Activated T-cell treated with anti-CD3 and anti-CD28 coated beads, Interleukin-2, amount 50 U/mL, for 1 hour (primary cell): ENCODE results near the gene TMEM39A.

Source experiments
- DNase-seq: peaks from one replicate; pipeline ENCODE4 v3.0.0-alpha.2; 2020

The TMEM39A gene

DNA sequence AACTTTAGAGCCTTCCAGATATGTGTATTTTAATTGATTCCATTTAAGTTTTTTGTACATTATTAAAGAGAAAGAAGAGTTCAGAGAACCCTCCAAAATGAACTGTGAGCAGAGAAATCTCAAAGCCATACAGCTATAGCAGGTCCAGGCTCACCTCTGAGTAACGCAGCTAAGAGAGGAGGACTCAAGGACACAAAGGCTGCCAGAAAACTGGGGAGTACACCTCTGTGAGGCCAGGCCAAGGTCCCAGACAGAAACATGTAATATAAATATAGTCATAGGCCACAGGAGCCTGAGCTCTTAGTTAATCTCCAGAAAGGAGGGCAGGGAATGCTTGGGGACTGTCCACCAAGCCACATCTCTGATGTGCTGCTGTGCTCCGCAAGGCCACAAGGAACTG is 66.5 kb downstream of the TMEM39A start:
- no peak for DNase-seq

- DNase-seq: no peak
Observed at GRCh38 chr3:119395923-119396358, 67.5 kb downstream of the TMEM39A start.

- no peak for DNase-seq
Observed at GRCh38 chr3:119388577-119388976, 74.8 kb downstream of the TMEM39A start.

GRCh38 chr3:119382134-119382533 is 81.3 kb downstream of the TMEM39A start:
- DNase-seq: no peak

DNA sequence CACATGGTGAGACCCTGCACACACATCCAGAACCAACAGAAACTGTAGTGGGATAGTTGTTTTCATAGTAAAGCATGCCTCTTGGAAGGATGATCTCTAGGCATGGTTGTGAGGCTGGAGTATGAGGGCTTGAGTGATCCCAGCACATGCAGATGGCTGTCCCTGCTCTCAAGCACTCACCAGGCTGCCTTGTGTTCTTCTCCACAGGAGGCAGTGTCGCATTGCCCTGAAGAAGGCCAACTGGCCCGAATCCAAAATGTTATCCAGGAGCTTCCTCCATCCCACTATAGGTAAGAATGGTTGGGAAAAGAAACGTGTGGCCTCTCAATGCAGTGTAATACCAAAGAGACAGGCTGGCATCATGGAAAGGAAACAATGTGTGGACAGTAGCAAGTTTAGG is 82.7 kb downstream of the TMEM39A start:
- DNase-seq: no peak
